Femur (tissue), 1 donor: ENCODE data around the gene CNDP1.
"Not testable (repeated sequence)": the region's sequence is repeated elsewhere in the genome, so short reads cannot be mapped to it uniquely, and the experiment has no call there.

Experiments
- DNase-seq: peaks from one replicate; pipeline ENCODE4 v3.0.0-alpha.2; 2017

The CNDP1 gene

GRCh38 chr18:74521068-74521725, 13.1 kb upstream of the CNDP1 start:
- peak; percentile 10 for DNase-seq

- peak; percentile 12 for DNase-seq
These were observed 11.4 kb upstream of the CNDP1 start for GRCh38 chr18:74522635-74523548.

GRCh38 chr18:74524097-74524496, 10.2 kb upstream of the CNDP1 start:
- DNase-seq: peak; percentile 16

GRCh38 chr18:74524915-74525314, 9.4 kb upstream of the CNDP1 start:
- DNase-seq: not testable (repeated sequence)

- DNase-seq: no peak
These were observed 8.6 kb upstream of the CNDP1 start for GRCh38 chr18:74525741-74526140.

GRCh38 chr18:74526488-74526887, 7.8 kb upstream of the CNDP1 start:
- DNase-seq: no peak

GRCh38 chr18:74528478-74528877, 5.8 kb upstream of the CNDP1 start:
- no peak for DNase-seq

GRCh38 chr18:74528913-74529312, 5.4 kb upstream of the CNDP1 start:
- no peak for DNase-seq

GRCh38 chr18:74529378-74529777, 4.9 kb upstream of the CNDP1 start:
- no peak for DNase-seq

- DNase-seq: no peak
These were observed 4.3 kb upstream of the CNDP1 start for GRCh38 chr18:74529811-74530583.

GRCh38 chr18:74530584-74530862, 3.8 kb upstream of the CNDP1 start:
- DNase-seq: no peak

GRCh38 chr18:74531043-74531442, 3.3 kb upstream of the CNDP1 start:
- no peak for DNase-seq

GRCh38 chr18:74532511-74533025, 1.7 kb upstream of the CNDP1 start:
- no peak for DNase-seq

GRCh38 chr18:74533666-74534065, 634 bp upstream of the CNDP1 start:
- no peak for DNase-seq

- no peak for DNase-seq
These were observed 815 bp downstream of the CNDP1 start for GRCh38 chr18:74534981-74535649.

- DNase-seq: no peak
These were observed 5.0 kb downstream of the CNDP1 start for GRCh38 chr18:74539289-74539688.

GRCh38 chr18:74540652-74541421, 6.5 kb downstream of the CNDP1 start:
- no peak for DNase-seq

GRCh38 chr18:74541703-74542555, 7.6 kb downstream of the CNDP1 start:
- no peak for DNase-seq

GRCh38 chr18:74544898-74545297, 10.6 kb downstream of the CNDP1 start:
- DNase-seq: no peak

GRCh38 chr18:74546007-74546406, 11.7 kb downstream of the CNDP1 start:
- DNase-seq: no peak
